Measurements from ENCODE around the gene ZNF678. TPM values are rescaled to one million over a fixed set of nuclear protein-coding genes. Genes with fewer than 3 reads are reported as not detected.

Gene ZNF678
- 10 to 100 TPM in 1 of 2 donors, 1 to 10 TPM in 1; 5.3 to 10.3 TPM for total RNA-seq

- Mint-ChIP-seq H3K27me3 (peaks cover 22% of the 10 kb centered on the region), H3K4me3 (peak within 1 kb of the TSS; percentile 95), H3K9me3 (no peaks in the 10 kb centered on the region), H3K27ac (peak within 1 kb of the TSS; percentile 89), H3K4me1 (peaks cover 18% of the 10 kb centered on the region), H3K36me3 (ENCODE audit: low read depth) (no peaks in the 10 kb centered on the region)
- peak; percentile 96 for ATAC-seq (replicated peaks)
Measured at GRCh38 chr1:227563324-227564201, at the start of gene ZNF678. Gene ZNF678 (plus strand): TSS chr1:227563556. CDS start chr1:227650992, 87,436 bp downstream.

- Mint-ChIP-seq H3K4me1 (no peaks in the 10 kb centered on the region), H3K36me3 (ENCODE audit: low read depth) (no peaks in the 10 kb centered on the region), H3K9me3 (no peaks in the 10 kb centered on the region), H3K4me3 (no peak overlapping the region), H3K27me3 (peaks cover 3% of the 10 kb centered on the region), H3K27ac (no peak overlapping the region)
- no peak for ATAC-seq (replicated peaks)
Measured at GRCh38 chr1:227518876-227519275, 44.5 kb upstream of the ZNF678 start.

DNA sequence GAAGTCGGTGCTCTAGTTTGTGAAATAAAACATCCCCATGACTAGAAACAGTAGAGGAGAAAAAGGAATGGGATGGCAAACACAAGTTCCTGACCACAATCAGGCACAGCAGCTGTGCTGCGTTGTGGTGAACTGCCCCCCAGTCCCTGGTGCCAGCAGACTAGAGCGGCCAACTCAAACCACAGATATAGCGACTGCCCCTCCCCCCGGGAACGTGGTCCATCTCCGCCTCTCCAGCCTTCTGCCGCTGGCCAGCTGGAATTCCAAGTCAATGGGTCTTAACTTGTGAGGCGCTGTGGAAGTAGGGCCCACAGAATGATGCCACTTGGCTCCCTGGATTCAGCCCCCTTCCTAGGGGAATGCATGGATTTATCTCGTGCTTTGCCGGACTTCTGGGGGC is 41.6 kb upstream of the ZNF678 start:
- Mint-ChIP-seq H3K9me3 (peaks cover 4% of the 10 kb centered on the region), H3K27ac (no peak overlapping the region), H3K4me1 (no peaks in the 10 kb centered on the region), H3K27me3 (peaks cover 6% of the 10 kb centered on the region), H3K36me3 (ENCODE audit: low read depth) (no peaks in the 10 kb centered on the region), H3K4me3 (no peak overlapping the region)
- no peak for ATAC-seq (replicated peaks)

DNA sequence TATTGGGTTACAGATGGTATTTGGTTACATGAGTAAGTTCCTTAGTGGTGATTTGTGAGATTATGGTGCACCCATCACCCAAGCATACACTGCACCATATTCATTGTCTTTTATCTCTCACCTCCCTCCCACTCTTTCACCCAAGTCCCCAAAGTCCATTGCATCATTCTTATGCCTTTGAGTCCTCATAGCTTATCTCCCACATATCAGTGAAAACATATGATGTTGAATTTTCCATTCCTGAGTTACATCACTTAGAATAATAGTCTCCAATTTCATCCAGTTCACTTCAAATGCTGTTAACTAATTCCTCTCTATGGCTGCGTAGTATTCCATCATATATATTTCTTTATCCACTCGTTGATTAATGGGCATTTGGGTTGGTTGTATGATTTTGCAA is 36.8 kb upstream of the ZNF678 start:
- Mint-ChIP-seq H3K27me3 (peaks cover 10% of the 10 kb centered on the region), H3K27ac (no peak overlapping the region), H3K9me3 (peaks cover 22% of the 10 kb centered on the region), H3K4me1 (no peaks in the 10 kb centered on the region), H3K36me3 (ENCODE audit: low read depth) (no peaks in the 10 kb centered on the region), H3K4me3 (no peak overlapping the region)
- no peak for ATAC-seq (replicated peaks)

DNA sequence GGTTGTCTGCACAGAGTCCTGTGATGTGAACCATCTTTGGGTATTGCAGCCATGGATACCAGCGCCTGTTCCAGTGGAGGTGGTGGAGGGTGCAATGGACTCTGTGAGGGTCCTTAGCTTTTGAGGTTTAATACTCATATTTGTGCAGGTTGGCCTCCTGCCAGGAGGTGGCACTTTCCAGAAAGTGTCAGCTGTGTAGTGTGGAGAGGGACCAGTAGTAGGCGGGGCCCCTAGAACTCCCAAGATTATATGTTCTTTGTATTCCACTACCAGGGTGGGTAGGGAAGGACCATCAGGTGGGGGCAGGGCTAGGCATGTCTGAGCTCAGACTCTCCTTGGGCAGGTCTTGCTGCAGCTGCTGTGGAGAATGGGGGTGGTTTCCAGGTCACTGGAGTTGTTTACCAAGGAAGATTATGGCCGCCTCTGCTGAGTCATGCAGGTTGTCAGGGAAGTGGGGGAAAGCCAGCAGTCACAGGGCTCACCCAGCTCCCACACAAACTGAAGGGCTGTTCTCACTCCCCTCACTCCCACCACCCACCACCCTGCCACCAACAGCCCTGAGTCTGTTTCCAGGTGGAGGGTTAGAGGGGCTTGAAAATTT is 31.2 kb upstream of the ZNF678 start:
- peaks cover 20% of the 10 kb centered on the region for H3K9me3 Mint-ChIP-seq
- no peaks in the 10 kb centered on the region for H3K36me3 Mint-ChIP-seq (ENCODE audit: low read depth)
- H3K4me1 Mint-ChIP-seq: no peaks in the 10 kb centered on the region
- H3K27ac Mint-ChIP-seq: no peak overlapping the region
- no peak for ATAC-seq (replicated peaks)
- peaks cover 8% of the 10 kb centered on the region for H3K27me3 Mint-ChIP-seq
- H3K4me3 Mint-ChIP-seq: no peak overlapping the region

DNA sequence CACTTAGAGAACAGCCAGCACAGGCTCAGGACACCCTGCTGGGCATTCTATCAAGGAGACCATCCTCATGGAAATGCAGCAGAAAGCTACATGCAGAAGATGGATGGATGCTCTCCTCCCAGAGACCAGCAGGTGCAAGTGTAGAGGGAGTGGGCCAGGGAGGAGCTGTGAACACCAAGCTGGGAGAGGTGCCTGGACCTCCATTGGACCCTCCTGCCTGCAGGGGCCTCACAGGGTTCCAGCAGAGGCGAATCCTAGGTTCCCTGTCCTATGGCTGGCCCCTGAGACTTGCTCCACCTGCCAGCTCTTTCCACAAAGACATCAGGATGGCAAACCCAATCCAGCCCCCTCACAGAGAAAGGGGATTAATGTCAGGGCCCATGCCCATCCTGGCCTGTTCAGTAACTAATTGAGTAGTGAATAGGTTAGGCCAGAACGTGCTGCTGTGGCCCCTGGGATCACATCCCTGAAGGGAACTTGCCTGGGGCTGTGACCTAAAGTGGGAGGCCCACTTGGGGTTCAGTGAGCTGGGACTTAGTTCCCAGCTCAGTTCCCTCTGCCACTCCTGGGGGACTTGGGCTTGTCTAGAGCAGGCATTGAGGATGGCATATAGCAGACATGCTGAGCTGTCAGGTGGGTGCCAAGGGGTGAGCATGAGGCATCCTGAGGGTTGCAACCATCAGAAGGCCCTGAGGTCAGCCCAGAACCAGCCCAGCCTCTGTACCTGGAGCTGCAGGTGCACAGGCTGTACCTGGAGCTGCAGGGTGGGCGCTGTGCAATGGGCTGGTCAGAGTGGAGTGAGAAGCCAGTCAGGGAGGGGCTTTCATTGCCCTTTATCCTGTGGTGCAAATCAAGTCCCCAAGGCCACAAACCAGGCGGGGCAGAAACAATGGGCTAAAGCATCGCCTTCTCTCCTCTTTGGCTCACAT is 22.9 kb upstream of the ZNF678 start:
- no peak overlapping the region for H3K4me3 Mint-ChIP-seq
- ATAC-seq (replicated peaks): no peak
- no peak overlapping the region for H3K27ac Mint-ChIP-seq
- H3K4me1 Mint-ChIP-seq: no peaks in the 10 kb centered on the region
- no peaks in the 10 kb centered on the region for H3K36me3 Mint-ChIP-seq (ENCODE audit: low read depth)
- no peaks in the 10 kb centered on the region for H3K27me3 Mint-ChIP-seq
- no peaks in the 10 kb centered on the region for H3K9me3 Mint-ChIP-seq

- Mint-ChIP-seq H3K27ac (no peak overlapping the region), H3K9me3 (no peaks in the 10 kb centered on the region), H3K36me3 (ENCODE audit: low read depth) (no peaks in the 10 kb centered on the region), H3K4me3 (peak overlapping the region; percentile 44), H3K27me3 (no peaks in the 10 kb centered on the region), H3K4me1 (no peaks in the 10 kb centered on the region)
- no peak for ATAC-seq (replicated peaks)
Measured at GRCh38 chr1:227541129-227541528, 22.2 kb upstream of the ZNF678 start.

- no peaks in the 10 kb centered on the region for H3K4me1 Mint-ChIP-seq
- ATAC-seq (replicated peaks): no peak
- H3K36me3 Mint-ChIP-seq (ENCODE audit: low read depth): no peaks in the 10 kb centered on the region
- no peak overlapping the region for H3K27ac Mint-ChIP-seq
- H3K9me3 Mint-ChIP-seq: no peaks in the 10 kb centered on the region
- peak overlapping the region; percentile 44 for H3K4me3 Mint-ChIP-seq
- no peaks in the 10 kb centered on the region for H3K27me3 Mint-ChIP-seq
Measured at GRCh38 chr1:227541796-227542152, 21.6 kb upstream of the ZNF678 start.

- peak; percentile 98 for ATAC-seq (replicated peaks)
- Mint-ChIP-seq H3K27ac (peak overlapping the region; percentile 71), H3K36me3 (ENCODE audit: low read depth) (no peaks in the 10 kb centered on the region), H3K4me1 (no peaks in the 10 kb centered on the region), H3K9me3 (no peaks in the 10 kb centered on the region), H3K27me3 (no peaks in the 10 kb centered on the region), H3K4me3 (peak overlapping the region; percentile 57)
Measured at GRCh38 chr1:227542153-227543120, 20.9 kb upstream of the ZNF678 start.

DNA sequence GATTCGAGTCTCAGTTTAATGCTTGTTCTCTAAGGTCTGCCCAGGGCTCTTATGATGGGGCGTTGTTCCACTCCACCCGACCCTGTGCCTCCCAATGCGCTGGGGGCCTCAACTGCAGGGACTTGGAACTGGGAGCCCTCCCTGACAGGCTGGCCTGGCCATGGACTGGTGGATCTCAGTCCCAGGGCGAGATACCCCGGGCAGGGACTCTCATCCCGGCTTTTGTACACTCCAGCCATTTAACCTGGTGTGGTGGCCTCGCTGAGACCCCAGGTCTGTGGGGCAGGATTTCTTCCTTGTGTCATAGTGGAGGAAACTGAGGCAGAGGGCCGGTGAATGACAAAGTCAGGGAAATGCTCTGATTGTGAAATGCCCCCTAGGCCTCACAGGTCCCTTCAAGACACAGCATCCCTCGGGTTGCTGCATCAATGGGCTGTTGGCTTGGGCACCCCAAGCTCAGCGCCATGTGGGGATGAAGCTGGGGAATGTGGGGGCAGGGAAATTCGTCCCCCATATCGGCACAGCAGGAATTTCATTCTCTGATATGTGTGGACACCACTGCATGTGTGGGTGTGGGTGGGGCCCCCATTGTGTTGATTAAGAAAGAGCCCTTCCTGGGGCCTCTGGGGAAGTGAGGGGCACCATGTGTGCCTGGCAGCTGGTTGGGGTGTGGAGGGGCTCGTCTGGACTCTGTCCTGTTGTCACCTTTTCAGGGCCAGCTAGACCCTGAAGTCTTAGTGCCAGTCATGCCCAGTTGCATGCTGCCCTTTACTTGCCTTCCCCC is 19.9 kb upstream of the ZNF678 start:
- Mint-ChIP-seq H3K27me3 (no peaks in the 10 kb centered on the region), H3K36me3 (ENCODE audit: low read depth) (no peaks in the 10 kb centered on the region), H3K4me1 (no peaks in the 10 kb centered on the region), H3K27ac (peak overlapping the region; percentile 71), H3K4me3 (peak overlapping the region; percentile 57), H3K9me3 (no peaks in the 10 kb centered on the region)
- ATAC-seq (replicated peaks): no peak

GRCh38 chr1:227544067-227545050 is 19.0 kb upstream of the ZNF678 start:
- Mint-ChIP-seq H3K4me3 (no peak overlapping the region), H3K9me3 (no peaks in the 10 kb centered on the region), H3K27ac (no peak overlapping the region), H3K4me1 (no peaks in the 10 kb centered on the region), H3K36me3 (ENCODE audit: low read depth) (no peaks in the 10 kb centered on the region), H3K27me3 (no peaks in the 10 kb centered on the region)
- no peak for ATAC-seq (replicated peaks)

- Mint-ChIP-seq H3K36me3 (ENCODE audit: low read depth) (no peaks in the 10 kb centered on the region), H3K4me3 (no peak overlapping the region), H3K4me1 (no peaks in the 10 kb centered on the region), H3K27me3 (no peaks in the 10 kb centered on the region), H3K9me3 (no peaks in the 10 kb centered on the region), H3K27ac (peak overlapping the region; percentile 53)
- no peak for ATAC-seq (replicated peaks)
Measured at GRCh38 chr1:227545361-227545760, 18.0 kb upstream of the ZNF678 start.
